ENCODE results near the gene FAM83D. TPM values are rescaled to one million over a fixed set of nuclear protein-coding genes. Genes with fewer than 3 reads are reported as not detected.

Gene FAM83D
- total RNA-seq, 1 donor from 2014 or later = 7.7 TPM

- TF ChIP-seq CTCF (IDR thresholded peaks at IDR 0.05; ENCODE audit: unreplicated experiment) = no peak
- no peak overlapping the region for H3K27ac Mint-ChIP-seq (ENCODE audit: unreplicated experiment)
- H3K9me3 Mint-ChIP-seq (ENCODE audit: unreplicated experiment) = no peaks in the 10 kb centered on the region
- H3K27me3 Mint-ChIP-seq (ENCODE audit: unreplicated experiment) = peaks cover 3% of the 10 kb centered on the region
- peaks cover 33% of the 10 kb centered on the region for H3K4me1 Mint-ChIP-seq (ENCODE audit: unreplicated experiment)
- no peak for DNase-seq (ENCODE audit: low spot score)
- H3K36me3 Mint-ChIP-seq (ENCODE audit: low read depth, unreplicated experiment) = peaks cover 4% of the 10 kb centered on the region
- H3K4me3 Mint-ChIP-seq (ENCODE audit: unreplicated experiment) = no peak overlapping the region
Observed at GRCh38 chr20:38934530-38934929, 8.3 kb downstream of the FAM83D start.

- Mint-ChIP-seq H3K4me3 (ENCODE audit: unreplicated experiment) (no peak overlapping the region), H3K4me1 (ENCODE audit: unreplicated experiment) (peaks cover 41% of the 10 kb centered on the region), H3K36me3 (ENCODE audit: low read depth, unreplicated experiment) (peaks cover 4% of the 10 kb centered on the region), H3K27ac (ENCODE audit: unreplicated experiment) (no peak overlapping the region), H3K27me3 (ENCODE audit: unreplicated experiment) (peaks cover 3% of the 10 kb centered on the region), H3K9me3 (ENCODE audit: unreplicated experiment) (no peaks in the 10 kb centered on the region)
- DNase-seq (ENCODE audit: low spot score) = no peak
- TF ChIP-seq CTCF (IDR thresholded peaks at IDR 0.05; ENCODE audit: unreplicated experiment) = no peak
Observed at GRCh38 chr20:38935285-38935684, 9.1 kb downstream of the FAM83D start.

- peaks cover 4% of the 10 kb centered on the region for H3K36me3 Mint-ChIP-seq (ENCODE audit: low read depth, unreplicated experiment)
- no peak for DNase-seq (ENCODE audit: low spot score)
- H3K4me3 Mint-ChIP-seq (ENCODE audit: unreplicated experiment) = no peak overlapping the region
- H3K9me3 Mint-ChIP-seq (ENCODE audit: unreplicated experiment) = no peaks in the 10 kb centered on the region
- peaks cover 3% of the 10 kb centered on the region for H3K27me3 Mint-ChIP-seq (ENCODE audit: unreplicated experiment)
- peak overlapping the region; percentile 32 for H3K27ac Mint-ChIP-seq (ENCODE audit: unreplicated experiment)
- H3K4me1 Mint-ChIP-seq (ENCODE audit: unreplicated experiment) = peaks cover 44% of the 10 kb centered on the region
- no peak for TF ChIP-seq CTCF (IDR thresholded peaks at IDR 0.05; ENCODE audit: unreplicated experiment)
Observed at GRCh38 chr20:38935967-38936407, 9.8 kb downstream of the FAM83D start.

- no peak overlapping the region for H3K27ac Mint-ChIP-seq (ENCODE audit: unreplicated experiment)
- peaks cover 3% of the 10 kb centered on the region for H3K27me3 Mint-ChIP-seq (ENCODE audit: unreplicated experiment)
- H3K9me3 Mint-ChIP-seq (ENCODE audit: unreplicated experiment) = no peaks in the 10 kb centered on the region
- H3K4me3 Mint-ChIP-seq (ENCODE audit: unreplicated experiment) = no peak overlapping the region
- TF ChIP-seq CTCF (IDR thresholded peaks at IDR 0.05; ENCODE audit: unreplicated experiment) = no peak
- DNase-seq (ENCODE audit: low spot score) = no peak
- peaks cover 4% of the 10 kb centered on the region for H3K36me3 Mint-ChIP-seq (ENCODE audit: low read depth, unreplicated experiment)
- H3K4me1 Mint-ChIP-seq (ENCODE audit: unreplicated experiment) = peaks cover 46% of the 10 kb centered on the region
Observed at GRCh38 chr20:38937000-38937399, 10.8 kb downstream of the FAM83D start.

GRCh38 chr20:38937978-38938473 is 11.8 kb downstream of the FAM83D start:
- Mint-ChIP-seq H3K27ac (ENCODE audit: unreplicated experiment) (no peak overlapping the region), H3K4me1 (ENCODE audit: unreplicated experiment) (peaks cover 42% of the 10 kb centered on the region), H3K36me3 (ENCODE audit: low read depth, unreplicated experiment) (peaks cover 4% of the 10 kb centered on the region), H3K27me3 (ENCODE audit: unreplicated experiment) (peaks cover 3% of the 10 kb centered on the region), H3K9me3 (ENCODE audit: unreplicated experiment) (no peaks in the 10 kb centered on the region), H3K4me3 (ENCODE audit: unreplicated experiment) (no peak overlapping the region)
- no peak for TF ChIP-seq CTCF (IDR thresholded peaks at IDR 0.05; ENCODE audit: unreplicated experiment)
- no peak for DNase-seq (ENCODE audit: low spot score)

Measured in endothelial cell (in vitro differentiated cells).